ENCODE measurements around the gene GON4L.
"Not testable (repeated sequence)": the region's sequence is repeated elsewhere in the genome, so short reads cannot be mapped to it uniquely, and the experiment has no call there.

The GON4L gene

DNA sequence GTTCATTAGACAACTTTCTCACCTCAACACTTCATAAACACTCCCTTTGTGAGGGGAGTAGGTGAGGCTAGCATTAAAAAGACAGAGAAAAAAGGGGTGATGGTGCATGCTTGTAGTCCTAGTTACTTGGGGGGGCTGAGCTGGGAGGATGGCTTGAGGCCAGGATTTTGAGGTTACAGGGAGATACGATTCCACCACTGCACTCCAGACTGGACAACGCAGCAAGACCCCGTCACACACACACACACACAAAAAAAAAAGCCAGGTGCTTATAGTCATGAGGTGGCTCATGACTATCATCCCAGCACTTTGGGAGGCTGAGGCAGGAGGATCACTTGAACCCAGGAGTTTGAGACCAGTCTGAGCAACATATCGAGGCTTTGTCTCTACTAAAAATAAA lies 29.6 kb downstream of the GON4L start:
- DNase-seq (ENCODE audit: low read depth, low spot score), result no peak

DNA sequence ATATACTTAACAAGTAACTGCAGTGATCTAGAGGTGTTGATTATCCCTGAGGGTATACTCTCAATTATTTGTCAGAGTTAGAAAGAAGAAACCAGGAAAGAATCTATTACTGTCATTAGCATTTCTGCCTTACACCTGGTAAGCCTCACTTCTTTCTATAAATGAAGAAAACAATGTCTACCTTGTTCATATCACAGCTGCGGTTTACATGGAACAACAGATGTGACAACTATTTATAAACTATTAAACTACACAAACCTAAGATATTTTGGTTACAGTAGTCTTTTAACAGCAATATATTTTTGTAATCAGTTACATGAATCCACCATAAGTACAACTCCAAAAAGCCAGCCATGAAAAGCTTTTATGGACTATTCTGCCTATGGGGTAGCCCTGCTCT lies 40.7 kb downstream of the GON4L start:
- DNase-seq (ENCODE audit: low read depth, low spot score), result no peak

GRCh38 chr1:155813672-155814071 lies 43.3 kb downstream of the GON4L start:
- no peak for DNase-seq (ENCODE audit: low read depth, low spot score)

- no peak for DNase-seq (ENCODE audit: low read depth, low spot score)
Observed at GRCh38 chr1:155812878-155813277, 44.1 kb downstream of the GON4L start.

DNA sequence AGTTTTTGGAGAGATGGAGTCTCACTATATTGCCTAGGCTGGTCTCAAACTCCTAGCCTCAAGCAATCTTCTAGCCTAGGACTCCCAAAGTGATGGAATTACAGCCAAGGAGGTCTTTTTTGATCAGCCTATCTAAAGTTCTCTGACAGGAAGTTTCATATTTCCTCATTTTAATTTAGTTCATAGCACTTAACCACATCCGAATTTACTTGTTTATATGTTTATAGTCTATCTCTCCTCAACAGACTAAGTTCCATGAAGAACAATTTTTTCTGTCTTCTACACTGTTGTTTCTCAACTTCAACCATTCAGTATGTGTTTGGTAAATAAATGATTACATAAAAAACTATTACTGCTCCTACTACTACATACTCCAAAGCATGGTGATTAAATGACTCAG lies 47.9 kb downstream of the GON4L start:
- no peak for DNase-seq (ENCODE audit: low read depth, low spot score)

- no peak for DNase-seq (ENCODE audit: low read depth, low spot score)
Observed at GRCh38 chr1:155801149-155801548, 55.9 kb downstream of the GON4L start.

DNA sequence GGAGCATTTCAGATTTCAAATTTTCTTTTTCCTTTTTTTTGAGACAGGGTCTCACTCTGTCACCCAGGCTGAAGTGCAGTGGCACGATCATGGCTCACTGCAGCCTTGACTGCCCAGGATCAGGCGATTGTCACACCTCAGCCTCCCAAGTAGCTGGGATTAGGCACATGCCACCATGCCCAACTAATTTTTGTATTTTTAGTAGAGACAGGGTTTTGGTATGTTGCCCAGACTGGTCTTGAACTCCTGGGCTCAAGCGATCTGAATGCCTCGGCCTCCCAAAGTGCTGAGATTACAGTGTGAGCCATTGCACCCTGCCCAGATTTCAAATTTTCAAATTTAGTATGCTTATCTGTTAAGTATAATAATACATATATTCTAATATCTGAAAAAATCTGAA lies 61.4 kb downstream of the GON4L start:
- not testable (repeated sequence) for DNase-seq (ENCODE audit: low read depth, low spot score)

- no peak for DNase-seq (ENCODE audit: low read depth, low spot score)
Observed at GRCh38 chr1:155794605-155795245, 62.3 kb downstream of the GON4L start.

DNA sequence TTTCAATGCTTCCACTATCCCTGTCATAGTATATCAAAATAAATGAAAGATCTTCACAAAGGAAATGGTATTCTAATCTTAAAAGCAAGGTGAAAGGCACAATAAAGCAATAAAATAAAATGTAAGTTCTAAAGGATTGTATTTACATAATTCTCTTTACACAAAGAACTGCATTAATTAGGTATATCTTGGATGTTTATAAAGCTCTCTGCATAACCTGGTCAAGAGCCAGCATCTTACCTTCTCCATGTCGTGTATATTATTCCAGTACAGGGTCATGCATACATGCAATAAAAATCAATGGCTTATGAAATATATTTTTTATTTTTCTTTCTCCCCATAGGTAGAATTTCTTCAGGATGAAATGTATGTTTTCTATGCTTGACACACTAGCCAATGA lies 63.8 kb downstream of the GON4L start:
- DNase-seq (ENCODE audit: low read depth, low spot score), result no peak

GRCh38 chr1:155777582-155777981 lies 79.4 kb downstream of the GON4L start:
- DNase-seq (ENCODE audit: low read depth, low spot score), result no peak

DNA sequence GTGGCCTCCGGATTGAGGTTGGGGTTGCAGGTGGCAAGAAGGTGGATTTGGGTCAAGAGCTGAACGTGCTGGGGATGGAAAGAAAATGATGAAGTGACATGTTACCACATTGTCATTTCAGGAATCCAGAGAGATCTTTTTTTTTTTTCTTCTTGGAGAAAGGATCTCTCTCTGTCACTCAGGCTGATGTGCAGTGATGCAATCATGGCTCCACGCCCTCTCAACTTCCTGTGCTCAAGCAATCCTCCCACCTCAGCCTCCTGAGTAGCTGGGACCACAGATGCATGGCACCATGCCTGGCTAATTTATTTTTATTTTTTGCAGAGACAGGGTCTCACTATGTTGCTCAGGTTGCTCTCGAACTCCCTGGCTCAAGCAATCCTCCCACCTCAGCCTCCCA lies 80.6 kb downstream of the GON4L start:
- DNase-seq (ENCODE audit: low read depth, low spot score), result no peak

DNA sequence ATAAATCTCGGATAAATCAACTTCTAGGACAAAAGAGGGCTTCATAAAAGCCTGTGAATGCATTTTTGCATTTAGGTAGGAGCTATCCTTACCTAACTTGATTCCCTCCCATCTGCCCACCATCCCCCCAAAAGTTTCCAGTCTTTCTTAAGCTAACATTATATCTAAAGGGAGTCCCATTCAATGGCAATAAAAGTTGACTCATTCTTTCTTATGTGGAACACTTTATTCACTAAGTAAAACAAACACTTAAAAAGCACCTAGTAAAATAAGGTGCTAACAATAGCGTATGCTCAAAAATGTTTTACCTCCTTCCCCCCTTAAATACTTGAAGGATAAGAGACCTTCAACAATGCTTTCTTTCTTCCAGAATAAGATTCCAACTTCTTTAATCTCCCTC lies 83.8 kb downstream of the GON4L start:
- no peak for DNase-seq (ENCODE audit: low read depth, low spot score)

DNA sequence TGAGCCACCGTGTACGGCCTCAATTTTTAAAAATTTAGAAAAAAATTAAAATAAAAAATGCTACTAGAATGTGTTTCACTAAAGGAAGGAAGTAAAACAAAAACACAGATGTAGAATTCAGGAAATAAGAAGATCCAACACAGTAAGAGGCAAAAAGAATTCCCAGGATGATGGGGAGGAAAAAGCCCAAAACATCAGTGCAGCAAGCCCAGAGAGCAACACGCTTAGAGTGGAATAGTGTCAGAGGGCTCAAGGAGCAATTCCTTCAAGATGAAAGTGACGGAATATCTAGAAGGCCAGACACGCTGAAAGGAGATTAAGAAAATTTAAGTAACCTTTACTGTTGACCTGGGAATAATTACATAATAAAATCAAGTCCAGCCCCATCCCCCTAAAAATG lies 87.8 kb downstream of the GON4L start:
- no peak for DNase-seq (ENCODE audit: low read depth, low spot score)

- not testable (repeated sequence) for DNase-seq (ENCODE audit: low read depth, low spot score)
Observed at GRCh38 chr1:155767399-155767989, 89.5 kb downstream of the GON4L start.

DNA sequence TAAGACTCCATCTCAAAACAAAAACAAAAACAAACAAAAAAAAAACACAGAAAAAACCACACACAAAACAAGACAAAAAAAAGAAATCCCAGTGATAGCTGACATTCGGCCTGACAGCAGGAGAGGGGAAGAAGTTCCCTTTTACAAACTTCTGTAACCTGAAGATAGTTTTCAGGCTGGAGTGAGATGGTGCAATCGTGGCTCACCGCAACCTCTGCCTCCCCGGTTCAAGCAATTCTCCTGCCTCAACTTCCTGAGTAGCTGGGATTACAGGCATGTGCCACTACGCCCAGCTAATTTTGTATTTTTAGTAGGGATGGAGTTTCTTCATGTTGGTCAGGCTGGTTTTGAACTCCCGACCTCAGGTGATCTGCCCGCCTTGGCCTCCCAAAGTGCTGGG lies 93.0 kb downstream of the GON4L start:
- DNase-seq (ENCODE audit: low read depth, low spot score), result not testable (repeated sequence)

DNA sequence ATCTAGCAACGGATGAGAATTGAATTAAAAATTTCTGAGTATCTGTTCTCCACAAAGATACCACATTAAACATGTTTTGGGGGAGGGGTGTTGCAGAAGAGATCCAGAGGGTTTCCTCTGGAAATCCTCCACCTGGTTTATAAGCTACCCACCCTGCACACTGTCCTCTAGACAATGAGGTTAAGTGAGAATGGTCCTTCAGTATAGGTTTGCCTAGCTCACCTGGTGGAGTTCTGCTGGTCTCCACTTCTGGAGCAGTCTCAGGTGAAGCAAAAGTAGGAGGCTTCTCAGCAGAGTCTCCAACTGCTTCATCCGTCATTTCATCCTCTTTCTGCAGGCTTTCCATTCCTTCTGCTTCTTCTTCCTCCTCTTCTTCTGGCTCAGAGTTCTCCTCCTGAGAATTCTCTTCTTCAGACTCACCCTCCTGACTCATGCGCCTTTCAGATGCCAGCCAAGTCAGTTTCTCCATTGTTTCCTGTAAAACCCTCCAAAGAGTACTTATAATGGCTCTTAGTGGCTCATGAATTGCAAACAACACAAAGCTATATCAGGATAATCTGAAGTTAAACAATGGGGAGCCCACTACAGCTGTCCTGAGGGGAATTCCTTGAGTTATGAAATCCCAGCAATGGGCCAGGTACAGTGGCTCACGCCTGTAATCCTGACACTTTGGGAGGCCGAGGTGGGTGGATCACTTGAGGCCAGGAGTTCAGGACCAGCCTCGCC lies 93.8 kb downstream of the GON4L start:
- not testable (repeated sequence) for DNase-seq (ENCODE audit: low read depth, low spot score)

DNA sequence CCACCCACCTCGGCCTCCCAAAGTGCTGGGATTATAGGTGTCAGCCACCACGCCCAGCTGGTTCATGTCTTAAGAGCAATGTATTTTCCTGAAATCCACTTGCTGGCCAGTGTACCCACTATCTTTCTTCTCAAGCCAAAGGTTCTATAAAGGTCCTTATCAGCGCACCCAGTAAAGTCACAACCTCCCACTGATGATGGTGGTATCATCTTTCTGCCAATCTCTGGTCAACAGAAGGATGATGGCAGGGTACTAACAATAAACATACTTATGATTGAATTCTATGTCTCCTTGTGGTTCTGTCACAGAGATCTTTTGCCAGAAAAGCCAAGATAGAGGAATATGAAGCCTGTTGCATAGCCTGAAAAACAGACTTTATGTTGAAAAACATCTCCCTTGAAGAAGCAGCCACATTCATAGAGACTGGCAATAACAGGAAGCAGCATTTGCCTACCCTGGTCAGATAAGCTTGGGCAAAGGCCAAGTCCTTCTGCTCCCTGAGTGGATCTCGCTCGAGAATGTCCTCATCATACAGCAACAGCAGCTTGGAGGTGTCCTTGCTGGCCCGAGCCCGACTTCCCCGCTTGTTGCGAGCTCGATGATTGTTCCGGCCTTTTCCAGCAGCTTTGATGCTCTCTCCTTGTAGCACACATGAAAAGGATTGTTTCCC lies 95.1 kb downstream of the GON4L start:
- no peak for DNase-seq (ENCODE audit: low read depth, low spot score)

GRCh38 chr1:155760751-155761475 lies 96.1 kb downstream of the GON4L start:
- DNase-seq (ENCODE audit: low read depth, low spot score), result no peak

DNA sequence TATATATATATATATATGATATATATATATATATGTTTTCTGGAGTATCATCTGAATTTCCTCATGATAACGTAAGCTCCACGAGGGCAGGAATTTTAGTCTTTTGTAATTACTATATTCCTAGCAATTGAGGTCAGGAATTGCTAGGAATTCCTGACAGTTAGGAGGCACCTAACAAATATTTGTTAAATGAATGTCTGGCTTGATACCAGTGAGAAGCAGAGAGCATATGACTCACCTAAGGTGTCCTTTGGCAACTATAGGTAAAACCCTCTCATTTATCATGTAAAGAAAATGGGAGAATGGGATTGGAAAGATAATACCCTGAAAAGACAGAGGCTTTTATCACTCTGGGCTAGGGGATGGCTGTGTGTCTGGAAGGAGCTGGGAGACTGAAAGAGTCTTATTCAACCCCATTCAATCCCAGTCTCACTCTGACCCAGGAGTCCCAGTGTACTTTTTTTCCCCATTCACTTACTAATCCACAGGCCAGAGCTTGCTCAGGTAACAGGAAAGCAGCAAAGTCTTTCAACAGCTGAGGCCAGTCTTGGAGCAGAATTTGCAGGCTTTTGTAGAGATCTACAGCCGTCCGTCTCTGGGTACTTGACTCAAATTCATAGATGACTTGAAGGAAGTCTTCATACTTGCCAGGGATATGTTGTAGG lies 96.9 kb downstream of the GON4L start:
- DNase-seq (ENCODE audit: low read depth, low spot score), result no peak

DNA sequence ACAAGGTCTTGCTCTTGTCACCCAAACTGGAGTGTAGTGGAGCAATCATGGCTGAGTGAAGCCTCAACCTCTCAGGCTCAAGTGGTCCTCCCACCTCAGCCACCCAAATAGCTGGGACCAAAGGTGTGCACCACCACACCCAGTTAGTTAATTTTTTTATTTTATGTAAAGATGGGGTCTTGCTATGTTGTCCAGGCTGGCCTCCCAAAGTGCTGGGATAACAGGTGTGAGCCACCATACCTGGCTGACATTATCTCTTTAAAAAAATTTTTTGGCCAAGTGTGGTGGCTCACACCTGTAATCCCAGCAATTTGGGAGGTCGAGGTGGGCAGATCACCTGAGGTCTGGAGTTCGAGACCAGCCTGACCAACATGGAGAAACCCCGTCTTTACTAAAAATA lies 98.0 kb downstream of the GON4L start:
- not testable (repeated sequence) for DNase-seq (ENCODE audit: low read depth, low spot score)

DNA sequence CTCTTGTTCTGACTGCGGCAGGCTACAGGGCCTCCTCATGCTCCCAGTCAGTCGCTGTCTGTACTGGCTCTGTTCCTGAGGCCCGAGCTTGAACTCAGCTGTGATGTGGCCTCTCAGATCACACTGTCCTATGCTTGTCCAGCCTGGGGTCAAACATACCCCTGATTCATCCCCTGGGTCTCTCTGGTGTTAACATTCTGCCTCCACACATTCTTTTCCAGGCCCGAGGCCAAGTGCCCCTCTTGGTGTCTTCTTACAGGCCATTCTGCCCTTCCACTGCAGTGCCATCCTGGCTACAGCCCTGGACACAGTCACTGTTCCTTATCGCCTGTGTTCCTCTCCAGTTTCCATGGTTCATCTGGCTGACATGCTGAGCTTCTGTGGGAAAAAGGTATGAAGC lies 108.9 kb downstream of the GON4L start:
- not testable (repeated sequence) for DNase-seq (ENCODE audit: low read depth, low spot score)

All from brain pericyte (primary cell).